GM19239 (cell line): Measurements from ENCODE around the gene ATP6V1G1.
"Not testable (repeated sequence)": the region's sequence is repeated elsewhere in the genome, so short reads cannot be mapped to it uniquely, and the experiment has no call there.

ENCODE experiments used
- DNase-seq: peaks from one replicate; pipeline ENCODE4 v3.0.0; 2011; ENCODE audit warnings: low spot score; ENCODE audit not compliant: insufficient read length
- FAIRE-seq: peaks from 2 replicates; lab custom pipeline; 2011; peaks lifted over from hg19 to GRCh38; lab: Jason Lieb, UNC

ATP6V1G1 gene

GRCh38 chr9:114576779-114577178 is 10.8 kb upstream of the ATP6V1G1 start:
- not testable (repeated sequence) for DNase-seq, FAIRE-seq

DNA sequence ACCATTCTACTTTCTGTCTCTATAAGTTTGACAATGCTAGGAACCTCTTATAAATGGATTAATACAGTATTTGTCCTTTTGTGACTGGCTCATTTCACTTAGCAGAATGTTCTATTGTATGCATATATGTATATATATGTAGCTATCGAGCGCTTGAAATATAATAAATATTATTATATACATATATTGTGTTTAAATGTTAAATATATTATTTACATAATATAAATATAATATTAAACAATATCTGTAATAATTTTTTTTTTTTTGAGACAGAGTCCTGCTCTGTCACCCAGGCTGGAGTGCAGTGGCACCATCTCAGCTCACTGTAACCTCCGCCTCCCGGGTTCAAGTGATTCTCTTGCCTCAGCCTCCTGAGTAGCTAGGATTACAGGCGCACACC is 9.4 kb upstream of the ATP6V1G1 start:
- DNase-seq, FAIRE-seq: not testable (repeated sequence)

- FAIRE-seq (no peak), DNase-seq (no peak)
Measured at GRCh38 chr9:114580609-114581193, 6.9 kb upstream of the ATP6V1G1 start.

GRCh38 chr9:114583371-114584155 is 4.0 kb upstream of the ATP6V1G1 start:
- DNase-seq (no peak), FAIRE-seq (no peak)

DNA sequence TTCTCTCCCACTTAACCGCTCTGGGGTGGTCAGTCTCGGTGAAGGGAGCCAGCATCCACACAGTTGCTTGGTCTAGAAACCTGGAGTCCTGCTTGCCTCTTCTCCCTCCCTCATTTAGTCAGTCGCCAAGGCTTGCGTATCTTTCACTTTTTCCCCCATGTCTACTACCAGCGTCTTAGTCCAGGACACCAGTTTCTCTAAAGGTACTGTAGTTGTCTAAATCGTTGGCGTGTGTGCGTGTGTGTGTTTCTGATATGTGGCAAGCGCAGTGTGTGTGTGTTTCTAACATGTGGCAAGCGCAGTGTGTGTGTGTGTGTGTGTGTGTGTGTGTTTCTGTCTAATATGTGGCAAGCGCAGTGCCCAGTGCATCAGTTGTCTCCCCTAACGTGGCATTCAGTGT is 641 bp downstream of the ATP6V1G1 start:
- no peak for FAIRE-seq
- no peak for DNase-seq

GRCh38 chr9:114588651-114589526 is 1.3 kb downstream of the ATP6V1G1 start:
- FAIRE-seq (no peak), DNase-seq (no peak)

- FAIRE-seq (no peak), DNase-seq (no peak)
Measured at GRCh38 chr9:114590328-114590727, 2.8 kb downstream of the ATP6V1G1 start.

GRCh38 chr9:114591291-114591787 is 3.8 kb downstream of the ATP6V1G1 start:
- FAIRE-seq, result no peak

DNA sequence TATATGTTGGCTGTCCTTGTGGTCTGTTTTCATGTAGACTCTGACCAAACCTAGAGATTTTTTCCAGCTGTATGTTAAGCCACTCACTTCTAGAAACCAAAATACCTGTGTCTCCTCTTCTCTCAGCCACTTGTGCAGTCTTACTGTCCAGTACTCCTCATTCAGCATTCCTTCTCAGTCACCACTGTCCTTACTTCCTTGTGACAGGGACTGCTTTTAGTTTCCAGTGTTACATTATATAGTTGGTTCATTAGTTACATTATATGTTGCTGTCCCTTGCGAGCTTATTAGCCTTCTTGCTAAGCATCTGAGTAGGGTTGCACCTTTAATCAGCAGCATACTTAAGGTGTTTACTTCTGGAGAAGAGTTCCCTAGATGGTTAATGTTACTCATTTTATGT is 4.3 kb downstream of the ATP6V1G1 start:
- no peak for FAIRE-seq

More at GRCh38 chr9:114591291-114591787, 3.8 kb downstream of the ATP6V1G1 start:
- DNase-seq, result no peak

GRCh38 chr9:114592356-114592755 is 4.8 kb downstream of the ATP6V1G1 start:
- no peak for DNase-seq
- no peak for FAIRE-seq

More for the DNA sequence above, 4.3 kb downstream of the ATP6V1G1 start:
- no peak for DNase-seq

- FAIRE-seq, result no peak
- no peak for DNase-seq
Measured at GRCh38 chr9:114594136-114594535, 6.6 kb downstream of the ATP6V1G1 start.

DNA sequence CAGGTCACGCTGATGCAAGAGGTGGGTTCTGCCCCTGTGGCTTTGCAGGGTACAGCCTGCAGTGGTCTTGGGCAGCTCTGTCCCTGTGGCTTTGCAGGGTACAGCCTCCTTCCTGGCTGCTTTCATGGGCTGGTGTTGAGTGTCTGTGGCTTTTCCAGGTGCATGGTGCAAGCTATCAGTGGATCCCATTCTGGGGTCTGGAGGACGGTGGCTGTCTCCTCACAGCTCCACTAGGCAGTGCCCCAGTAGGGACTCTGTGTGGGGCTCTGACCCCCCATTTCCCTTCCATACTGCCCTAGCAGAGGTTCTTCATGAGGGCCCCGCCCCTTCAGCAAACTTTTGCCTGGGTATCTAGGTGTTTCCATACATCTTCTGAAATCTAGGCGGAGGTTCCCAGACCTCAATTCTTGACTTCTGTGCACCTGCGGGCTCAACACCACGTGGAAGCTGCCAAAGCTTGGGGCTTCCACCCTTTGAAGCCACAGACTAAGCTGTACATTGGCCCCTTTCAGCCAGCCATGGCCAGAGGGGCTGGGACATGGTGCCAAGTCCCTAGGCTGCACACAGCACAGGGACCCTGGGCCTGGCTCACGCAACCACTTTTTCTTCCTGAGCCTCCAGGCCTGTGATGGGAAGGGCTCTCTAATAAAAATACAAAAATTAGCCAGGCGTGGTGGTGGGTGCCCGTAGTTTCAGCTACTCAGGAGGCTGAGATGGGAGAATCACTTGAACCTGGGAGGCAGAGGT is 13.1 kb downstream of the ATP6V1G1 start:
- not testable (repeated sequence) for DNase-seq, FAIRE-seq

GRCh38 chr9:114601787-114602186 is 14.2 kb downstream of the ATP6V1G1 start:
- DNase-seq, FAIRE-seq: not testable (repeated sequence)

DNA sequence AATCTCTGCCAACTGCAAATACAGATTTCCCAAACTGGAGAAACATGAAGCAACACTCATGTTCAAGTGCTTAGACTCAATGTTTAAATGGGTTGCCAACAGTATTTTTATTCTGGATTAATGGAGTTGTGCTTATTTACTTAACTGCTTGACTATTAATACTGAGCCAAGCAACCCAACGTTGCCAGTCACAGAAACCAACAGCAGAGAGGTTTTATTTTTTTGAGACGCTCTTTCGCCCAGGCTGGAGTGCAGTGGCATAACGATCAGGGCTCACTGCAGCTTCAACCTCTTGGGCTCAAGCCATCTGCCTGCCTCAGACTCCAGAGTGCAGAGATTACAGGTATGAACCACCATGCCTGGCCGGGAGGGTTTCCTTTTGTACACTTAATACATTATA is 15.1 kb downstream of the ATP6V1G1 start:
- no peak for DNase-seq
- no peak for FAIRE-seq

DNA sequence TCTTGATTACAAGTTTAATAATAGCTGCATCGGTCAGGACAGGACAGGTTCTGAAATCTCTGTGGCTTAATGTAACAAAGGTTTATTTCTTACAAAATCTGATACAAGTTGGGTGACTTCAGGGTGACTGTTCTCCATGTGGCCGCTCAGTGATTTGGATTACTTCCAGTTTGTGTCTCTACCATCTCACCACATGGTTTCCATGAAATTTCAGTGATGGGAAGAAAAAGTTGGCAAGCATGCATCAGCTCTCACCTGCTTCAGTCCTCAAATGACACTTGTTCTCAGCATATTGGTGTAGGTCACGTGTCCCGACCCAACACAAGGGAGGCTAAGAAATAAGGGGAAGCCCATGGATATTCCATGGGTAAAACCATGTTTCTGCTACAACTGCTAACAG is 15.7 kb downstream of the ATP6V1G1 start:
- DNase-seq (no peak), FAIRE-seq (no peak)

- DNase-seq (no peak), FAIRE-seq (no peak)
Measured at GRCh38 chr9:114604989-114605388, 17.4 kb downstream of the ATP6V1G1 start.

GRCh38 chr9:114606068-114606467 is 18.5 kb downstream of the ATP6V1G1 start:
- no peak for FAIRE-seq
- no peak for DNase-seq

DNA sequence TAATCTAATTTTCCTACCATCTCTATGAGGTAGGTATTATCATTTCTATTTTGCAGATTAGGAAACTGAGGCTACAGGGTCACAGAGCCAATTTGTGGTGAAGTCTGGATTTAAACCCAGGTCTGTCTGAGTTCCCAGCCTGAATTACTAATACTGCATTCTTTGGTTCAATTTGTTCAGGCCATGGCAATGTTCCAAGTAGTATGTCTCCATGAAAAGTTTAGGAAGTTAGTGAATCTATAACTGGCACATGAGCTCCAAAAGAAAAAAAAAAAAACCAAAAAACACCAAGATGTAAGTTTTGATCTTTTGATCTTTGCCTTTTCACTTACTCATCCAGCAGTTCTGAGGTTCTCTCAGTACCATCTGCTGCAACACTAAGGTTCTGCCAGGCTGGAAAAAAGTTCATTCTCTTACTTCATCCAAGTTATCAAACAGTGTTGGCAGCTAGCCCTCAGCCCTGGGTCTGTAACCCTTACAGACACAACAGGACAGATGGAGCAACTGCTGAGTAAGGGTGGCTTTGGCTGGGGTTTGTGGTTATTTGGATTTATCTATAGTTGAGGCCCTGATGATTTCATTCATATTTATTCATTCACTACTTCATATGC is 19.1 kb downstream of the ATP6V1G1 start:
- no peak for DNase-seq
- FAIRE-seq, result no peak
